K562 (cell line): ENCODE data around the gene CCL5. TPM values are rescaled to one million over a fixed set of nuclear protein-coding genes. Genes with fewer than 3 reads are reported as not detected.

Experiments
- CBFA2T3 ChIP-seq: fragments of 450-650 bp; IDR thresholded peaks from 2 replicates; pipeline ENCODE4 v1.6.1; 2017
- DNMT1 ChIP-seq: fragments of 450-650 bp; IDR thresholded peaks from 2 replicates; pipeline ENCODE4 v1.6.1; 2016; ENCODE audit warnings: antibody characterized with exemption, mild to moderate bottlenecking
- DPF2 ChIP-seq: fragments of 450-650 bp; IDR thresholded peaks from 2 replicates; pipeline ENCODE4 v1.6.1; 2016
- JUN ChIP-seq, 2 experiments: sonication (generic) in 1 of 2; formaldehyde crosslinking in 1 of 2; IDR thresholded peaks; 2 replicates each; pipeline versions ENCODE4 v1.6.1 to v1.8.0; 2012 to 2022; ENCODE audit warnings: borderline replicate concordance in 2 of 2, mild to moderate bottlenecking in 2 of 2, improper control_type of control experiment in 1 of 2, low read depth in 1 of 2, low read length in 1 of 2, missing genetic modification reagents in 1 of 2
- MCM5 ChIP-seq: fragments of 450-650 bp; IDR thresholded peaks from 2 replicates; pipeline ENCODE4 v1.6.1; 2016; ENCODE audit warnings: low read depth
- NFIX ChIP-seq: fragments of 250-450 bp; sonication (Bioruptor Pico); IDR thresholded peaks from 2 replicates; pipeline ENCODE4 v1.4.0; 2020; ENCODE audit warnings: low read depth, mild to moderate bottlenecking, moderate library complexity
- NR2C1 ChIP-seq, 2 experiments: fragments of 450-650 bp; IDR thresholded peaks; 2 replicates each; pipeline ENCODE4 v1.6.1; 2017; ENCODE audit warnings: mild to moderate bottlenecking in 2 of 2, antibody characterized with exemption in 1 of 2, inconsistent platforms in 1 of 2, missing compliant biosample characterization in 1 of 2, missing genetic modification characterization in 1 of 2
- RBM17 ChIP-seq: fragments of 200-400 bp; formaldehyde crosslinking; IDR thresholded peaks from 2 replicates; pipeline ENCODE4 v1.6.1; 2017; ENCODE audit warnings: low read depth, mild to moderate bottlenecking, low read length, borderline replicate concordance
- SNIP1 ChIP-seq: fragments of 450-650 bp; IDR thresholded peaks from 2 replicates; pipeline ENCODE4 v1.7.1; 2017; ENCODE audit warnings: low read depth, mild to moderate bottlenecking
- SOX6 ChIP-seq: fragments of 450-650 bp; IDR thresholded peaks from 2 replicates; pipeline ENCODE4 v1.6.1; 2014; ENCODE audit warnings: mild to moderate bottlenecking
- STAT5B ChIP-seq: fragments of 250-450 bp; sonication (Bioruptor Pico); IDR thresholded peaks from 2 replicates; pipeline ENCODE4 v1.8.0; 2021; ENCODE audit warnings: mild to moderate bottlenecking, inconsistent platforms
- ZNF384 ChIP-seq: IDR thresholded peaks from 2 replicates; pipeline ENCODE4 v1.6.1; 2012; ENCODE audit warnings: low read depth, low read length, improper control_type of control experiment
- ZNF699 ChIP-seq: fragments of 250-450 bp; sonication (Bioruptor Pico); IDR thresholded peaks from 2 replicates; pipeline ENCODE4 v1.8.0; 2021; ENCODE audit warnings: mild to moderate bottlenecking, moderate library complexity; ENCODE audit not compliant: insufficient replicate concordance
- polyA plus RNA-seq, 8 experiments: library from polyadenylated mRNA; depleted of rRNA in 4 of 8; stranded (reverse) in 5 of 8; unstranded in 3 of 8; fragments of >200 nt; fragmentation: Nextera tagmentation in 2 of 8; fragmentation: Illumina TruSeq in 1 of 8; extraction: Ambion mirVana in 2 of 8; extraction: Trizol in 1 of 8; gene quantifications; 2 replicates each; pipeline versions ENCODE4 v1.2.1 to v1.2.3, GENCODE V29; 2011 to 2014; ENCODE audit warnings: inconsistent platforms in 1 of 8, missing spikeins in 1 of 8
- total RNA-seq, 7 experiments: library from RNA; depleted of rRNA in 6 of 7; stranded (reverse); fragments of >200 nt in 6 of 7; fragmentation: Illumina TruSeq in 2 of 7; extraction: Trizol in 2 of 7; gene quantifications; 2 replicates each; pipeline versions ENCODE4 v1.2.1 to v1.2.3, GENCODE V29; 2011 to 2021; ENCODE audit warnings: low replicate concordance in 1 of 7
- TF ChIP-seq, protein P1 (sequence below): fragments of 250-450 bp; sonication (Bioruptor Pico); IDR thresholded peaks from 2 replicates; pipeline ENCODE4 v1.8.0; 2022; ENCODE audit warnings: moderate library complexity, mild to moderate bottlenecking, inconsistent platforms
- TF ChIP-seq, protein P2 (sequence below): IDR thresholded peaks from 2 replicates; pipeline ENCODE4 v1.6.1; 2012; ENCODE audit warnings: low read depth, low read length, improper control_type of control experiment, borderline replicate concordance
- TF ChIP-seq, protein P3 (sequence below), 2 experiments: fragments of 450-650 bp; IDR thresholded peaks; 2 replicates each; pipeline ENCODE4 v1.6.1; 2018; ENCODE audit warnings: mild to moderate bottlenecking in 2 of 2, low read depth in 1 of 2; ENCODE audit not compliant: partially characterized antibody in 2 of 2
- TF ChIP-seq, protein P4 (sequence below): fragments of 450-650 bp; IDR thresholded peaks from 2 replicates; pipeline ENCODE4 v1.6.1; 2017; ENCODE audit warnings: antibody characterized with exemption
- TF ChIP-seq, protein P5 (sequence below): fragments of 450-650 bp; conservative IDR thresholded peaks from 2 replicates; pipeline ENCODE4 v1.6.1; 2016; ENCODE audit warnings: missing genetic modification characterization, low read depth, mild to moderate bottlenecking, missing compliant biosample characterization, moderate library complexity

The CCL5 gene
- total and polyA plus RNA-seq, 9 of the 15 experiments (the other 6 are each of a cell fraction or from before 2014, with no cell fraction given) = 0.18 to 0.59 (median 0.45) TPM; not detected in 1

DNA sequence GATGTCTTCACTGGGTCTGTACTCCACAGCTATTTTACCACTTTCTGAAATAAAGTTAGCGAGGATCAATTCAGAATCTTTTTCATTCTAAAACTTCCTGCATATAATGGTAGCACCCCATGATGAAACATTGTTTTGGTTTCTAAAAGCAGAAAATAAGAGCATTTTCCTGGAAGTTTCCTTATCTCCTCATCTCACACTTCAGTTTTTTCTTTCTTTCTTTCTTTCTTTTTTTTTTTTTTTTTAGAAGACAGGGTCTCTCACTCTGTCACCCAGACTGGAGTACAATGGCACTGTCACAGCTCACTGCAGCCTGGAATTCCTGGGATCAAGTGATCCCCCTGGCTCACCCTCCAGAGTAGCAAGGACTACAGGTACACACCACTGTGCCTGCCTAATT, 40.1 kb upstream of the CCL5 start (continued):
- no peak for TF ChIP-seq CBFA2T3
- TF ChIP-seq, protein P1, sequence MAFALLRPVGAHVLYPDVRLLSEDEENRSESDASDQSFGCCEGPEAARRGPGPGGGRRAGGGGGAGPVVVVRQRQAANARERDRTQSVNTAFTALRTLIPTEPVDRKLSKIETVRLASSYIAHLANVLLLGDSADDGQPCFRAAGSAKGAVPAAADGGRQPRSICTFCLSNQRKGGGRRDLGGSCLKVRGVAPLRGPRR = no peak
- no peak for TF ChIP-seq SNIP1
- TF ChIP-seq ZNF384 = 0 out of 2 replicates have a peak, but pooled peaks have one; percentile 17
- no peak for TF ChIP-seq DNMT1
- no peak for TF ChIP-seq RBM17
- no peak for TF ChIP-seq JUN (IDR thresholded peaks at IDR 0.05; ENCODE audit: borderline replicate concordance, low read depth, low read length)
- TF ChIP-seq JUN (CRISPR knock-in tag; IDR thresholded peaks at IDR 0.05; ENCODE audit: borderline replicate concordance) = no peak
- TF ChIP-seq NFIX (CRISPR knock-in tag) = no peak
- peak; percentile 55; the same call in 1 of the 2 replicates for TF ChIP-seq DPF2
- TF ChIP-seq, protein P2, sequence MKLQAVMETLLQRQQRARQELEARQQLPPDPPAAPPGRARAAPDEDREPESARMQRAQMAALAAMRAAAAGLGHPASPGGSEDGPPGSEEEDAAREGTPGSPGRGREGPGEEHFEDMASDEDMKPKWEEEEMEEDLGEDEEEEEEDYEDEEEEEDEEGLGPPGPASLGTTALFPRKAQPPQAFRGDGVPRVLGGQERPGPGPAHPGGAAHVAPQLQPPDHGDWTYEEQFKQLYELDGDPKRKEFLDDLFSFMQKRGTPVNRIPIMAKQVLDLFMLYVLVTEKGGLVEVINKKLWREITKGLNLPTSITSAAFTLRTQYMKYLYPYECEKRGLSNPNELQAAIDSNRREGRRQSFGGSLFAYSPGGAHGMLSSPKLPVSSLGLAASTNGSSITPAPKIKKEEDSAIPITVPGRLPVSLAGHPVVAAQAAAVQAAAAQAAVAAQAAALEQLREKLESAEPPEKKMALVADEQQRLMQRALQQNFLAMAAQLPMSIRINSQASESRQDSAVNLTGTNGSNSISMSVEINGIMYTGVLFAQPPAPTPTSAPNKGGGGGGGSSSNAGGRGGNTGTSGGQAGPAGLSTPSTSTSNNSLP = no peak
- no peak for TF ChIP-seq NR2C1 (IDR thresholded peaks at IDR 0.05)
- no peak for TF ChIP-seq NR2C1 (tag; IDR thresholded peaks at IDR 0.05)
- TF ChIP-seq MCM5 = no peak
- TF ChIP-seq, protein P3, sequence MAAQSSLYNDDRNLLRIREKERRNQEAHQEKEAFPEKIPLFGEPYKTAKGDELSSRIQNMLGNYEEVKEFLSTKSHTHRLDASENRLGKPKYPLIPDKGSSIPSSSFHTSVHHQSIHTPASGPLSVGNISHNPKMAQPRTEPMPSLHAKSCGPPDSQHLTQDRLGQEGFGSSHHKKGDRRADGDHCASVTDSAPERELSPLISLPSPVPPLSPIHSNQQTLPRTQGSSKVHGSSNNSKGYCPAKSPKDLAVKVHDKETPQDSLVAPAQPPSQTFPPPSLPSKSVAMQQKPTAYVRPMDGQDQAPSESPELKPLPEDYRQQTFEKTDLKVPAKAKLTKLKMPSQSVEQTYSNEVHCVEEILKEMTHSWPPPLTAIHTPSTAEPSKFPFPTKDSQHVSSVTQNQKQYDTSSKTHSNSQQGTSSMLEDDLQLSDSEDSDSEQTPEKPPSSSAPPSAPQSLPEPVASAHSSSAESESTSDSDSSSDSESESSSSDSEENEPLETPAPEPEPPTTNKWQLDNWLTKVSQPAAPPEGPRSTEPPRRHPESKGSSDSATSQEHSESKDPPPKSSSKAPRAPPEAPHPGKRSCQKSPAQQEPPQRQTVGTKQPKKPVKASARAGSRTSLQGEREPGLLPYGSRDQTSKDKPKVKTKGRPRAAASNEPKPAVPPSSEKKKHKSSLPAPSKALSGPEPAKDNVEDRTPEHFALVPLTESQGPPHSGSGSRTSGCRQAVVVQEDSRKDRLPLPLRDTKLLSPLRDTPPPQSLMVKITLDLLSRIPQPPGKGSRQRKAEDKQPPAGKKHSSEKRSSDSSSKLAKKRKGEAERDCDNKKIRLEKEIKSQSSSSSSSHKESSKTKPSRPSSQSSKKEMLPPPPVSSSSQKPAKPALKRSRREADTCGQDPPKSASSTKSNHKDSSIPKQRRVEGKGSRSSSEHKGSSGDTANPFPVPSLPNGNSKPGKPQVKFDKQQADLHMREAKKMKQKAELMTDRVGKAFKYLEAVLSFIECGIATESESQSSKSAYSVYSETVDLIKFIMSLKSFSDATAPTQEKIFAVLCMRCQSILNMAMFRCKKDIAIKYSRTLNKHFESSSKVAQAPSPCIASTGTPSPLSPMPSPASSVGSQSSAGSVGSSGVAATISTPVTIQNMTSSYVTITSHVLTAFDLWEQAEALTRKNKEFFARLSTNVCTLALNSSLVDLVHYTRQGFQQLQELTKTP (IDR thresholded peaks at IDR 0.05; ENCODE audit: low read depth in 1 of 2, partially characterized antibody in 2 of 2) = peak in 1 of 2 experiments; percentile 16
- TF ChIP-seq STAT5B = no peak
- TF ChIP-seq, protein P4, sequence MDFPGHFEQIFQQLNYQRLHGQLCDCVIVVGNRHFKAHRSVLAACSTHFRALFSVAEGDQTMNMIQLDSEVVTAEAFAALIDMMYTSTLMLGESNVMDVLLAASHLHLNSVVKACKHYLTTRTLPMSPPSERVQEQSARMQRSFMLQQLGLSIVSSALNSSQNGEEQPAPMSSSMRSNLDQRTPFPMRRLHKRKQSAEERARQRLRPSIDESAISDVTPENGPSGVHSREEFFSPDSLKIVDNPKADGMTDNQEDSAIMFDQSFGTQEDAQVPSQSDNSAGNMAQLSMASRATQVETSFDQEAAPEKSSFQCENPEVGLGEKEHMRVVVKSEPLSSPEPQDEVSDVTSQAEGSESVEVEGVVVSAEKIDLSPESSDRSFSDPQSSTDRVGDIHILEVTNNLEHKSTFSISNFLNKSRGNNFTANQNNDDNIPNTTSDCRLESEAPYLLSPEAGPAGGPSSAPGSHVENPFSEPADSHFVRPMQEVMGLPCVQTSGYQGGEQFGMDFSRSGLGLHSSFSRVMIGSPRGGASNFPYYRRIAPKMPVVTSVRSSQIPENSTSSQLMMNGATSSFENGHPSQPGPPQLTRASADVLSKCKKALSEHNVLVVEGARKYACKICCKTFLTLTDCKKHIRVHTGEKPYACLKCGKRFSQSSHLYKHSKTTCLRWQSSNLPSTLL = no peak
- TF ChIP-seq ZNF699 = no peak
- TF ChIP-seq, protein P5, sequence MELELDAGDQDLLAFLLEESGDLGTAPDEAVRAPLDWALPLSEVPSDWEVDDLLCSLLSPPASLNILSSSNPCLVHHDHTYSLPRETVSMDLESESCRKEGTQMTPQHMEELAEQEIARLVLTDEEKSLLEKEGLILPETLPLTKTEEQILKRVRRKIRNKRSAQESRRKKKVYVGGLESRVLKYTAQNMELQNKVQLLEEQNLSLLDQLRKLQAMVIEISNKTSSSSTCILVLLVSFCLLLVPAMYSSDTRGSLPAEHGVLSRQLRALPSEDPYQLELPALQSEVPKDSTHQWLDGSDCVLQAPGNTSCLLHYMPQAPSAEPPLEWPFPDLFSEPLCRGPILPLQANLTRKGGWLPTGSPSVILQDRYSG = no peak
- peak; percentile 29; the same call in 1 of the 2 replicates for TF ChIP-seq SOX6
